Kidney epithelial cell (primary cell): ENCODE measurements around the gene MED20. TPM values are rescaled to one million over a fixed set of nuclear protein-coding genes. Genes with fewer than 3 reads are reported as not detected.

Experiments used
- DNase-seq: peaks from one replicate; pipeline ENCODE4 v3.0.0-alpha.2; 2010; ENCODE audit warnings: low read depth
- H3K27me3 ChIP-seq: 2 replicates; pipeline ENCODE4 v1.6.0; 2011; ENCODE audit warnings: low read length; ENCODE audit not compliant: control insufficient read depth, insufficient read depth
- H3K36me3 ChIP-seq: 2 replicates; pipeline ENCODE4 v1.5.1; 2011; ENCODE audit warnings: low read length; ENCODE audit not compliant: control insufficient read depth, insufficient read depth
- H3K4me3 ChIP-seq: 2 replicates; pipeline ENCODE4 v1.5.1; 2011; ENCODE audit warnings: low read depth, mild to moderate bottlenecking, control low read depth, low read length
- total RNA-seq: library from RNA; depleted of rRNA; stranded (reverse); fragments of >200 nt; gene quantifications from 2 replicates; pipeline ENCODE4 v1.2.3, GENCODE V29; 2015
- TF ChIP-seq, protein P1 (sequence below): IDR thresholded peaks from 2 replicates; pipeline ENCODE4 v1.5.1; 2011; ENCODE audit warnings: mild to moderate bottlenecking, moderate library complexity, low read length, control low read depth, inconsistent platforms; ENCODE audit not compliant: insufficient read depth, poor library complexity, severe bottlenecking

Gene MED20
- total RNA-seq, 1 donor from 2014 or later: 21.5 TPM

DNA sequence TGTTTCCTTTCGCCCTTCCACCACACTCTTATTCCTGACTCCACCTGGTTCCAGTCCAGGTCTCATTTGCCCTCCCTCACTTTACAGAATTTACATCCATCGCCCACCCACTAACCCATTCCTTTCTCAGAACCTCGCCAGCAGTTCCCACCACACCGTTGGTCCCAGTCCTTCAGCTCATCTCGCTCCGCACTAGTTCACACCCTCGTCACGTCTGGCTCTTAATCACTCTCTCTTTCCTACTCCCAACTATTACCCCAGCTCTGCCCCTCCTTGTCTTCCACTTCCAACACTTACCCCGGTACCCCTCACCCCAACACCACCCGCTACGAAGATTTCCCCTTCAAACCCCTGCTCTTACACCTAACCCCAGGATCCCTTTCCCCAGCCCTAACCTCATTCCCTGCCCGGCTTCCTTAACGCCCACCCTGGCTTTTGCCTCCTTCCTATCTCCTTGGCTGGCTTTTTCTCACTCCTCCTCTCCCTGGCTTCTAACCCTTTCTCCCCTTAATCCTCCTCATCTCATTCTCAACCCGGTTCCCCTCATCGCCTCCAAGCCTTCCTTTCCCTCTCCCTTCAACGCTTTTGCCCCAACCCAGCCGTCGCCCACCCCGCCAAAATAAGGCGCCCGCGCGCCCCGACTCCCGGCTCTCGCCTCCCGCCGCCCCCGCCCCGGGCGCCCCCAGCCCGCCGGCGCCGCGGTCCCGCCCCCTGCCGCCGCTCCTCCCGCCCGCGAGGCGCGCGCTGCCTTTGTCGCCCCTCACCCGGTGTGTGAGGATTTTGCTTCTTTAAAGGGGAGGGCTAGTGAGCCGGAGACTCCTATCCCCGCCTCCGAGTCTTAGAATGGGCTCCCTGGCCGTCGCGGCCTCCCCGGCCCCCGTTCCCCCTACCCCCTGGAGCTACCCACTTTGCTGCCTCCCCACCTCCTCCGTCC lies 26.3 kb downstream of the MED20 start:
- Histone ChIP-seq H3K36me3 (no peaks in the 10 kb centered on the region), H3K27me3 (no peaks in the 10 kb centered on the region), H3K4me3 (peak overlapping the region; percentile 73)
- DNase-seq: no peak
- TF ChIP-seq, protein P1, sequence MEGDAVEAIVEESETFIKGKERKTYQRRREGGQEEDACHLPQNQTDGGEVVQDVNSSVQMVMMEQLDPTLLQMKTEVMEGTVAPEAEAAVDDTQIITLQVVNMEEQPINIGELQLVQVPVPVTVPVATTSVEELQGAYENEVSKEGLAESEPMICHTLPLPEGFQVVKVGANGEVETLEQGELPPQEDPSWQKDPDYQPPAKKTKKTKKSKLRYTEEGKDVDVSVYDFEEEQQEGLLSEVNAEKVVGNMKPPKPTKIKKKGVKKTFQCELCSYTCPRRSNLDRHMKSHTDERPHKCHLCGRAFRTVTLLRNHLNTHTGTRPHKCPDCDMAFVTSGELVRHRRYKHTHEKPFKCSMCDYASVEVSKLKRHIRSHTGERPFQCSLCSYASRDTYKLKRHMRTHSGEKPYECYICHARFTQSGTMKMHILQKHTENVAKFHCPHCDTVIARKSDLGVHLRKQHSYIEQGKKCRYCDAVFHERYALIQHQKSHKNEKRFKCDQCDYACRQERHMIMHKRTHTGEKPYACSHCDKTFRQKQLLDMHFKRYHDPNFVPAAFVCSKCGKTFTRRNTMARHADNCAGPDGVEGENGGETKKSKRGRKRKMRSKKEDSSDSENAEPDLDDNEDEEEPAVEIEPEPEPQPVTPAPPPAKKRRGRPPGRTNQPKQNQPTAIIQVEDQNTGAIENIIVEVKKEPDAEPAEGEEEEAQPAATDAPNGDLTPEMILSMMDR: no peak

DNA sequence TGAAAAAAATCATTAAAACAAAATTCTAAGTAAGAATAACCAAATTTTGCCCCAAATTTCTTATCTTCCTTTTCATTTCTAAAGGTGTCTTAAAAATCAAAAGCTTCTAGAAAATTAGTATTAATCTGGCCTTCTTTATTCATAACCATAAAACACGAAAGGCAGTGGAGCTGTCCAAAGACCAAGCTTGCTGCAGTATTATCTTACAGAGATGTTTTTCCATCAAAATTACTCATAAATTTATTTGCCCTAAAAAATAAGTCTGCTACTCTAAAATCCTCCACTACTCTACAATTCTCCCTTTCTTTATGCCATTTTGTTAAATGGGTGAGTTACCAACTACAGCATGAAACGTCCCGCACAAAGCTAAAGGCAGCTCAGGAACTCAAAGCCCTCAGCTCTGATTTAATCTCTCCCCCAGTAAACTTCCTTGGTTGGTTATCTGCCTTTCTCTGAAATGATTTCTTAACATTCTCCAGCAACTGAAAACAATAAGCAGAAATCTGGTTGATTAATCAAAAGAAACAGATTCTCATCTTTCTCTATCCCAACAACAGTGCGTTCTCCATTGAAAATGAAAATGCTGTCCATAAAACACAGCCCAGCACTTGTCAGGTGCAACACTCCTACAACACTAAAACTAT lies 27.9 kb downstream of the MED20 start:
- H3K27me3 ChIP-seq: no peaks in the 10 kb centered on the region

DNA sequence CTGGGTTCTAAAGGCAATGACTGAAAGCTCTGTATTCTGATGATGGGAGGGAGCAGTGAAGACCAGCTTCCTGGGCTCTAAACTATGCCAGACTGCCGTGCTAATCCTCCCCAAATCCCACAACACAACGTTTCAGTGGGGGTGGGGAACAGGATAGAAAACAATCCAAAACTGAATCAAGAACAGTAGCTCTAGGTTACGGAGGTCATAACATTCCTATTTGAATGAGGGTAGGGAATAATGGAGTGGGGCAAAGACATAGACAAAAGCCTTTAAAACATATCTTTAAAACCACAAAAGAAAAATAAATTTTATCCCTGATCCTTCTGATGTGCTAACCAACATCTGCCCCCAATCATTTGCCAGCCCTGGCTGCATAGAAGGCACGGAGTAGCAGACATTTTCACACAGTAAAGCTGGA lies 33.6 kb downstream of the MED20 start:
- Histone ChIP-seq H3K27me3 (no peaks in the 10 kb centered on the region), H3K36me3 (no peaks in the 10 kb centered on the region), H3K4me3 (no peak overlapping the region)
- TF ChIP-seq, protein P1: no peak
- DNase-seq: no peak

More for the DNA sequence above, 27.9 kb downstream of the MED20 start:
- TF ChIP-seq, protein P1: no peak
- H3K4me3 ChIP-seq: no peak overlapping the region
- no peaks in the 10 kb centered on the region for H3K36me3 ChIP-seq
- DNase-seq: no peak

DNA sequence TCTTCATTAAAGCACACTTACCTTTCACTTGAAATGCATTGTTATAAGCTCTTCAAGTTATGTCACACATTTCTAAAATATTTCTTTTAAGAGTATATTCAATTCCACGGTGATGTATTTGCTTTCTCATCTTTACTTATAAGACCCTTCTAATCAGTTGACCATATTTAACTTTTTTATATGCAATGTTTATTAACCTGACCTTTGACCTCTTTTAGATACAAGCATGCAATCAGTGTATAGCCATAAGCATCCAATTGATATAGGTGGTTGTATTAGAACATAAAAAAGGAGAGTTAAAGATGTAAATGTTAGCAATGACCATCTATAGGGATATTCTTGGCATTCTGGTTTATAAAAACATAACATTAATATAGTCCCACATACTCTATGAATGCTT lies 35.0 kb downstream of the MED20 start:
- no peak for DNase-seq
- TF ChIP-seq, protein P1: no peak
- H3K27me3 ChIP-seq: no peaks in the 10 kb centered on the region
- H3K36me3 ChIP-seq: no peaks in the 10 kb centered on the region
- H3K4me3 ChIP-seq: no peak overlapping the region

DNA sequence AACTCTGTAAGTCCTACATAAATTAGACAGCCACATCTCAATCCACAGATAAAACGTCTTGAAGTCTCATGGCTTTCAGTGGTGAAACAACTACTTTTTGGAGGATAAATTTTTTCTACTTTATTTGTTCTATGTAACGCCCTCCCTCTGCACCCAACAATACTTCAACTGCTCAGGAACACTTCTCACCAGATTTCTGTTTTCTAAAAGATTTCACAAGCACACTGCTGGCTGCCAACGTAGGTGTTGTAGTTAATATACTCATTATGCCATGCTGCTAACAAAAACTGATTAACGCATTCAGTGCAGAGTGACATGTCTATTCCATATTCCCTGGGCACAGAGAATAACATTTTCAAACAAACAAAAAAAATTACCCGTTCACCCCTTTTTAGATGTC lies 36.0 kb downstream of the MED20 start:
- TF ChIP-seq, protein P1: no peak

DNA sequence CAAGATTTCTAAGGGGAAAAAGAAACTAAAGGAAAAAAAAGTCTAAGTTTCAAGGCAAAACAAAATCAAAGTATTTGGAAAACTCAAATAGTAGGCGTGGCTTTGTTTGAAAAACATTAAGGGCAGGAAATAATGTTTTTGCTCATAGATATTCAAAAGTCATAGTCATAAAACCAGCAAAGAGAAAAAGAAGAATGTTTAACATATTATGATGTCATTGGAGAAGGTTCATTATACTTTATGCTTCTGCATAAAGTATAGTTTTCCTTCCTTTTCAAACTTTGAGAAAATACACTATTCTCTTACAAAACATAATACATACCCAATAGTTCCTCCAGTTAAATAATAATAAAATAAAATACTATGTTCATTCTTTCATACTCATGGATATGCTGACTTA lies 39.4 kb downstream of the MED20 start:
- TF ChIP-seq, protein P1: no peak
- H3K36me3 ChIP-seq: no peaks in the 10 kb centered on the region
- no peaks in the 10 kb centered on the region for H3K27me3 ChIP-seq
- DNase-seq: no peak
- no peak overlapping the region for H3K4me3 ChIP-seq

More for the DNA sequence above, 36.0 kb downstream of the MED20 start:
- DNase-seq: no peak
- Histone ChIP-seq H3K27me3 (no peaks in the 10 kb centered on the region), H3K4me3 (no peak overlapping the region), H3K36me3 (no peaks in the 10 kb centered on the region)
